Ovary (tissue), 3 donors: ENCODE results near the gene CRYGD.

Source experiments
- EP300 ChIP-seq: sonication (generic); formaldehyde crosslinking; IDR thresholded peaks from one replicate; pipeline ENCODE4 v1.6.1; 2017; ENCODE audit warnings: antibody characterized with exemption
- POLR2A ChIP-seq: fragments of 450-650 bp; IDR thresholded peaks from one replicate; pipeline ENCODE4 v1.6.1; 2017; ENCODE audit warnings: antibody characterized with exemption, mild to moderate bottlenecking, moderate library complexity
- TF ChIP-seq, protein P1 (sequence below), 3 donors: fragments of 450-650 bp in 2 of 3; fragments of 200-600 bp in 1 of 3; IDR thresholded peaks; one replicate each; pipeline versions ENCODE4 v1.5.1 to v1.8.0; 2016 to 2022; ENCODE audit warnings: antibody characterized with exemption in 3 of 3, mild to moderate bottlenecking in 1 of 3
- donor health status: DM: no; HTN: no; CAD: no.

GRCh38 chr2:208074610-208075356, 49.5 kb downstream of the CRYGD start:
- TF ChIP-seq, protein P1, sequence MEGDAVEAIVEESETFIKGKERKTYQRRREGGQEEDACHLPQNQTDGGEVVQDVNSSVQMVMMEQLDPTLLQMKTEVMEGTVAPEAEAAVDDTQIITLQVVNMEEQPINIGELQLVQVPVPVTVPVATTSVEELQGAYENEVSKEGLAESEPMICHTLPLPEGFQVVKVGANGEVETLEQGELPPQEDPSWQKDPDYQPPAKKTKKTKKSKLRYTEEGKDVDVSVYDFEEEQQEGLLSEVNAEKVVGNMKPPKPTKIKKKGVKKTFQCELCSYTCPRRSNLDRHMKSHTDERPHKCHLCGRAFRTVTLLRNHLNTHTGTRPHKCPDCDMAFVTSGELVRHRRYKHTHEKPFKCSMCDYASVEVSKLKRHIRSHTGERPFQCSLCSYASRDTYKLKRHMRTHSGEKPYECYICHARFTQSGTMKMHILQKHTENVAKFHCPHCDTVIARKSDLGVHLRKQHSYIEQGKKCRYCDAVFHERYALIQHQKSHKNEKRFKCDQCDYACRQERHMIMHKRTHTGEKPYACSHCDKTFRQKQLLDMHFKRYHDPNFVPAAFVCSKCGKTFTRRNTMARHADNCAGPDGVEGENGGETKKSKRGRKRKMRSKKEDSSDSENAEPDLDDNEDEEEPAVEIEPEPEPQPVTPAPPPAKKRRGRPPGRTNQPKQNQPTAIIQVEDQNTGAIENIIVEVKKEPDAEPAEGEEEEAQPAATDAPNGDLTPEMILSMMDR (IDR thresholded peaks at IDR 0.05) = no peak
- TF ChIP-seq POLR2A (no peak), EP300 (no peak)
